ENCODE data around the gene CCDC178. TPM values are rescaled to one million over a fixed set of nuclear protein-coding genes. Genes with fewer than 3 reads are reported as not detected.

Gene CCDC178
- total and polyA plus RNA-seq, 2 of the 4 experiments (the other 2 are of a cell fraction), result not detected

- H3K4me1 ChIP-seq (ENCODE audit: control insufficient read depth, insufficient read depth, low read length), result no peaks in the 10 kb centered on the region
- ATAC-seq (ENCODE audit: low read depth) (no peak), DNase-seq (no peak)
- H4K20me1 ChIP-seq (ENCODE audit: insufficient read depth, low read length), result no peaks in the 10 kb centered on the region
- H3K9ac ChIP-seq (ENCODE audit: low read depth, low read length), result no peak overlapping the region
- H4K91ac ChIP-seq (ENCODE audit: insufficient read depth, low read depth, low read length), result no peak overlapping the region
- no peaks in the 10 kb centered on the region for H3K27me3 ChIP-seq (ENCODE audit: control insufficient read depth, insufficient read depth, low read length)
- no peak overlapping the region for H3K4me2 ChIP-seq (ENCODE audit: low read depth, low read length)
- H3K4me3 ChIP-seq (ENCODE audit: insufficient read depth, low read depth, low read length), result no peak overlapping the region
- no peak overlapping the region for H2AK9ac ChIP-seq (replicated peaks; ENCODE audit: low read depth, low read length, poor library complexity)
- 71% methylated on average over 4 of the region's 10 CpGs; no CpG with 5 or more reads in 1 of the 2 experiments for WGBS, 2 experiments (ENCODE audit: extremely low coverage in 2 of 2, insufficient read length in 1 of 2)
- ChIA-PET POLR2A (ENCODE audit: unreplicated experiment) (no interaction called here), CTCF (no interaction called here)
- H4K8ac ChIP-seq (ENCODE audit: low read depth in 2 of 2, low read length in 2 of 2), result no peak overlapping the region
- H3K4ac ChIP-seq (ENCODE audit: low read depth, low read length), result no peak overlapping the region
- H3K27ac ChIP-seq (ENCODE audit: insufficient read depth, low read length), result no peak overlapping the region
- H2AFZ ChIP-seq (replicated peaks; ENCODE audit: low read length, poor library complexity), result no peak overlapping the region
- no peaks in the 10 kb centered on the region for H3K9me3 ChIP-seq (ENCODE audit: control insufficient read depth, insufficient read depth, low read length)
- no peaks in the 10 kb centered on the region for H3K9me1 ChIP-seq (ENCODE audit: insufficient read depth, low read length)
- no peaks in the 10 kb centered on the region for H3K79me1 ChIP-seq (ENCODE audit: low read depth in 1 of 2, low read length in 2 of 2)
- no peaks in the 10 kb centered on the region for H3K36me3 ChIP-seq (ENCODE audit: control insufficient read depth, insufficient read depth, low read length)
- in situ Hi-C loops (cut with MboI; ENCODE audit: low sequenced_read_pairs), result no loop called here
- no peak overlapping the region for H2BK15ac ChIP-seq (ENCODE audit: low read depth, low read length)
- no peak overlapping the region for H3K14ac ChIP-seq (replicated peaks; ENCODE audit: low read depth, low read length)
- no peak overlapping the region for H2BK120ac ChIP-seq (ENCODE audit: low read depth, low read length)
- no peak overlapping the region for H2BK20ac ChIP-seq (ENCODE audit: low read depth, low read length)
- no peak overlapping the region for H3K18ac ChIP-seq (ENCODE audit: low read depth, low read length)
- no peak overlapping the region for H4K5ac ChIP-seq (ENCODE audit: low read depth, low read length)
- H3K23ac ChIP-seq (ENCODE audit: low read depth, low read length), result no peak overlapping the region
- TF ChIP-seq SMC3 (IDR thresholded peaks at IDR 0.05; ENCODE audit: low read depth, low read length) (no peak), MAZ (IDR thresholded peaks at IDR 0.05; ENCODE audit: borderline replicate concordance, low read depth, low read length) (no peak), POLR2A (IDR thresholded peaks at IDR 0.05; ENCODE audit: low read depth, low read length) (no peak), RFX5 (IDR thresholded peaks at IDR 0.05; ENCODE audit: low read depth, low read length) (no peak), RAD21 (IDR thresholded peaks at IDR 0.05; ENCODE audit: low read length) (no peak), BHLHE40 (IDR thresholded peaks at IDR 0.05; ENCODE audit: low read depth, low read length) (no peak), MXI1 (IDR thresholded peaks at IDR 0.05; ENCODE audit: borderline replicate concordance, low read depth, low read length) (no peak), CTCF (conservative IDR thresholded peaks at IDR 0.05; ENCODE audit: low read depth, low read length) (no peak), CEBPB (IDR thresholded peaks at IDR 0.05; ENCODE audit: low read depth, low read length) (no peak)
- BruUV-seq (replicated peaks), result no TSS peak
- no peak overlapping the region for H2BK5ac ChIP-seq (ENCODE audit: low read depth, low read length, poor library complexity, severe bottlenecking)
- no peak overlapping the region for H3K56ac ChIP-seq (ENCODE audit: extremely low read depth, insufficient read depth, low read length)
- intact Hi-C loops (cut with micrococcal nuclease), result no loop called here
- no peak overlapping the region for H2AK5ac ChIP-seq (ENCODE audit: low read depth, low read length)
- dilution Hi-C loops (cut with HindIII; ENCODE audit: low sequenced_read_pairs, unreplicated experiment), result no loop called here
Measured at GRCh38 chr18:32906506-32907310, 533.8 kb downstream of the CCDC178 start.
